GM12864 (cell line): ENCODE results near the gene OR56A5.
"Not testable (repeated sequence)": the region's sequence is repeated elsewhere in the genome, so short reads cannot be mapped to it uniquely, and the experiment has no call there.

ENCODE experiments used
- DNase-seq: peaks from one replicate; pipeline ENCODE4 v3.0.0-alpha.2; 2011; ENCODE audit warnings: low read depth
- H3K4me3 ChIP-seq: 2 replicates; pipeline ENCODE4 v1.5.1; 2011; ENCODE audit warnings: mild to moderate bottlenecking, low read depth, low read length, control low read depth
- TF ChIP-seq, protein P1 (sequence below): IDR thresholded peaks from 2 replicates; pipeline ENCODE4 v1.5.1; 2011; ENCODE audit warnings: low read depth, mild to moderate bottlenecking, moderate library complexity, low read length, control low read depth, inconsistent platforms; ENCODE audit errors: missing control alignments

Gene OR56A5

DNA sequence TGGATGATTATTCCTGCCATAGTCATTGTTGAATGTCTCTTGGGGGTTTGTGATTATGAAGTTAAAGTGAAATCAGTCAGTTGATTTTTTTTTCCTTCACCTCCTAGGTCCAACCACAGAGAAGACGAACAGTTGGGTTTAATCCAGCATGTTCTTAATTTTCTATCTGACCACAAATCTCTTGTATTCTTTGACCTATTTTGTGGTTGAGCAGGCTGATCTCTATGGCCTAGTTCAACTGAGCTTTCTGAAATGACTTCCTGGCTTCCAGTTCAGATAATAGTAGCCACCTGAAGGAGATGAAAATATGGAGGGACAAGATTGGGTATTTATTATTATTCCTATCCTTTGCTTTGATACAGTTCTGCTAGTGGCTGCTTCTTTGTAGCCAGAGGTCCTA lies 5.2 kb upstream of the OR56A5 start:
- TF ChIP-seq, protein P1, sequence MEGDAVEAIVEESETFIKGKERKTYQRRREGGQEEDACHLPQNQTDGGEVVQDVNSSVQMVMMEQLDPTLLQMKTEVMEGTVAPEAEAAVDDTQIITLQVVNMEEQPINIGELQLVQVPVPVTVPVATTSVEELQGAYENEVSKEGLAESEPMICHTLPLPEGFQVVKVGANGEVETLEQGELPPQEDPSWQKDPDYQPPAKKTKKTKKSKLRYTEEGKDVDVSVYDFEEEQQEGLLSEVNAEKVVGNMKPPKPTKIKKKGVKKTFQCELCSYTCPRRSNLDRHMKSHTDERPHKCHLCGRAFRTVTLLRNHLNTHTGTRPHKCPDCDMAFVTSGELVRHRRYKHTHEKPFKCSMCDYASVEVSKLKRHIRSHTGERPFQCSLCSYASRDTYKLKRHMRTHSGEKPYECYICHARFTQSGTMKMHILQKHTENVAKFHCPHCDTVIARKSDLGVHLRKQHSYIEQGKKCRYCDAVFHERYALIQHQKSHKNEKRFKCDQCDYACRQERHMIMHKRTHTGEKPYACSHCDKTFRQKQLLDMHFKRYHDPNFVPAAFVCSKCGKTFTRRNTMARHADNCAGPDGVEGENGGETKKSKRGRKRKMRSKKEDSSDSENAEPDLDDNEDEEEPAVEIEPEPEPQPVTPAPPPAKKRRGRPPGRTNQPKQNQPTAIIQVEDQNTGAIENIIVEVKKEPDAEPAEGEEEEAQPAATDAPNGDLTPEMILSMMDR, result no peak

DNA sequence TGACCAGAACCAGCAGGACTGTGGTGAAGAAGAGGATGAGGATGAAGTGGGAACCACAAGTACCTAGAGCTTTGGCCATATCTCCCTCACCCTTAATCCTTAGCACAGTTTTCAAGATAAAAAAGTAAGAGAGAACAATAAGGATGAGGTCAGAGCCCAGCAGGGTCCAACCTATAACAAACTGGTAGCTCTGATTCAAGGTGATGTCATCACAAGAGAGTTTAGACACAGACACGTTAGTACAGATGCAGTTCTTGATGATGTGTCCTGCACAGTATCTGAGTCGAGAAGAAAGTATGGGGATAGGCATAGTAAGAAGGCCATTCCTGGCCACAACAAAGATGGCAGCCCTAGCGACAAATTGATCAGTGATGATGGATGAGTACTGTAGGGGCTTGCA lies 586 bp downstream of the OR56A5 start:
- H3K4me3 ChIP-seq, result no peak overlapping the region
- DNase-seq, result no peak
- TF ChIP-seq, protein P1, result no peak

More for the DNA sequence above, 5.2 kb upstream of the OR56A5 start:
- no peak overlapping the region for H3K4me3 ChIP-seq
- no peak for DNase-seq

DNA sequence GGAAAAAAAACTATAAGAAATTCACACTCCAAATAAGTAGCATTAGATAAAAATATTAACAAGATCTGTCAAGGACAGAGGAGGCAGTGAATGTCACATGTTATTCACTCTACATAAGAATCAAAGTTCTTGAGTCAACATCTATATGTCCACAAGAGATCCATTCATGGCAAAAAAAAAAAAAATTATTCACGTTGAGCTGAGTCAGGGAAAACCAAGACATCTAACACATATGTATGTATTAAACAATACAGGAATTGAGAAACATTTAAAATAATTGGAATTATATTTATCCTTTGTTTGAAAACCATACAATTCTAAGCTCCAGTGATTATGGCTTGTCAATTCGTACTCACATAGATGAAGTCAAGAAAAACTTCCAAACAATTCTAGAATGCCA lies 1.3 kb downstream of the OR56A5 start:
- no peak for DNase-seq
- TF ChIP-seq, protein P1, result no peak
- no peak overlapping the region for H3K4me3 ChIP-seq

DNA sequence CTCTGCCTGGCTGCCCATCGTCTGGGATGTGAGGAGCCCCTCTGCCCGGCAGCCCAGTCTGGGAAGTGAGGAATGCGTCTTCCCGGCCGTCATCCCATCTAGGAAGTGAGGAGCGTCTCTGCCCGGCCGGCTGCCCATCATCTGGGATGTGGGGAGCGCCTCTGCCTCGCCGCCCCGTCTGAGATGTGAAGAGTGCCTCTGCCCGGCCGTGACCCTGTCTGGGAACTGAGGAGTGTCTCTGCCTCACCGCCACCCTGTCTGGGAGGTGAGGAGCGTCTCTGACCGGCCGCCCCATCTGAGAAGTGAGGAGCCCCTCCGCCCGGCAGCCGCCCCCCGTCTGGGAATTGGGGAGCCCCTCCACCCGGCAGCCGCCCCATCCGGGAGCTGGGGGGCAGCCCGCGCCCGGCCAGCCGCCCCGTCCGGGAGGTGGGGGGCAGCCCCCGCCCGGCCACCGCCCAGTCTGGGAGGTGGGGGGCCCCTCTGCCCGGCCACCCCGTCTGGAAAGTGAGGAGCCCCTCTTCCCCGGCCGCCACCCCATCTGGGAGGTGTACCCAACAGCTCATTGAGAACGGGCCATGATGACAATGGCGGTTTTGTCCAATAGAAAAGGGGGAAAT lies 7.5 kb downstream of the OR56A5 start:
- not testable (repeated sequence) for H3K4me3 ChIP-seq, DNase-seq

DNA sequence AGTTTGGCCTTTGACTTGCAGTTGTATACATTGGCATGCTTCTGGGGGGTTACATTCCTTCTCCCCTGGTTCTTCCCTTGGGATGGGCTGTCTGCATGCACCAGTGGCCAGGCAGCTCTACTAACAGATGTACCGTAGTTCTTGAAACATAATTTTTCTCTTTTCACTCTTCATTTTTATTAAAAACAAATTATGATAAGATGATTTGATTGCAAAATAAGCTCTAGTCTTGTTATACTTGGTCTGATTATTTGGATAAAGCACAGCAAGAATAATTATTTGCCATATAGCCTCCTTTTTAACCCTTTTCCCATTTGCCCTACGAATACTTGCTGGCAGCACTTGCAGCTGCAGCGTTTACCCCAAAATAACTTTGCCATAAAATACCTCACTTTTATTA lies 12.7 kb downstream of the OR56A5 start:
- DNase-seq, result no peak
- TF ChIP-seq, protein P1, result no peak
- H3K4me3 ChIP-seq, result no peak overlapping the region

DNA sequence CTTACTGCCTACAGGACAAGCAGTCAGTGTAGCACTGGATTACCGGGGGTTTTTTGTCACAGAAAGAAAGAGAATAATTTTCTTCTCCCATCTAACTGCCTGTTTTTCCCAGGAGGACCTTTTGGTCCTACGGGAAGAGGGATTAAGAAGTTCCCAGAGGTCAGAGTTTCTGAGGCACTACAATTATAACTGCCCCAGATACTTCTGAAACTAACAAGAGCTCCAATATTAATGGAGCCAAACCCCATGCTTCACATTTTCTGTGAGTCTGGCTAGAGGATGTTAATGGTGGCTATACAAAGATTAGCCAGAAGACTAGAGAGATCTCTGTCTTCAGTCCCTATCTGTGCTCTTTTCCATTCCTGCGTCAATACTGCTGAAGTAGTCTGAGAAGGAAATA lies 26.3 kb downstream of the OR56A5 start, which contains the start of gene OR56A3:
Gene OR56A3, plus strand, starts transcription at position 301 of the 400 bp plus-strand sequence. CDS start 5,096 bp downstream, outside the sequence.
- TF ChIP-seq, protein P1, result no peak
- H3K4me3 ChIP-seq, result no peak within 1 kb of the TSS
- no peak for DNase-seq

DNA sequence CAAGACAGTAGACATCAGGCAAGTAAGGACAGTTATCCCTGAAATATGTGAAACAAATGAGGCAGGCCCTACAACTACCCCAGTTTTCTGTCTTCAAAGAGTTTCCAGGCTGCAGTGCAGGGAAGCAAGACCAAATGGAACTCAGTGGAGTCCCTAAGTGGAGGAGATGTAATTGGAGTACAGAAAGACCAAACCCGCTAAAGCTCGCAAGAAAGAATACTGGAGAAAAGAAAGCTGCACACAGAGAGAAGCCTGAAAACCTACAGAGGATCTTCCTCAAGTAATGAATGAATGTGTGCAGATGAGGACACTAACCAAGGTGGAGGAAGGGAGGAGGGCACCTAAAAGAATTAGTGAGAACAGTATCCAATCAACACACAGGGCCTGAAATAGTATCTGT lies 27.5 kb downstream of the OR56A5 start:
- DNase-seq, result no peak
- no peak overlapping the region for H3K4me3 ChIP-seq
- TF ChIP-seq, protein P1, result no peak
